Nephron (organoid): ENCODE results near the gene VAMP5.
A peak's percentile ranks its signal among the peaks of the same experiment; 100 is the strongest.
"Not testable (repeated sequence)": the region's sequence is repeated elsewhere in the genome, so short reads cannot be mapped to it uniquely, and the experiment has no call there.

ENCODE experiments used
- H3K27ac Mint-ChIP-seq, 3 experiments: 2 replicates each; pipeline ENCODE4 v1.8.0; 2020; ENCODE audit warnings: mixed read lengths in 3 of 3, mild to moderate bottlenecking in 2 of 3, moderate library complexity in 1 of 3
- H3K27me3 Mint-ChIP-seq: 2 replicates; pipeline ENCODE4 v1.8.0; 2021; ENCODE audit warnings: low read depth, mild to moderate bottlenecking, moderate library complexity, mixed read lengths
- H3K36me3 Mint-ChIP-seq: 2 replicates; pipeline ENCODE4 v1.8.0; 2020; ENCODE audit warnings: low read depth, mixed read lengths
- H3K4me1 Mint-ChIP-seq: 2 replicates; pipeline ENCODE4 v1.8.0; 2020; ENCODE audit warnings: mixed read lengths
- H3K4me3 Mint-ChIP-seq, 3 experiments: 2 replicates each; pipeline ENCODE4 v1.8.0; 2020; ENCODE audit warnings: mild to moderate bottlenecking in 3 of 3, mixed read lengths in 3 of 3, moderate library complexity in 2 of 3
- H3K9me3 Mint-ChIP-seq: 2 replicates; pipeline ENCODE4 v1.8.0; 2020; ENCODE audit warnings: mixed read lengths
- TF ChIP-seq, protein P1 (sequence below), 3 experiments: fragments of 200-600 bp; sonication (generic); IDR thresholded peaks; one replicate each; pipeline ENCODE4 v1.5.0; 2021; ENCODE audit warnings: antibody characterized with exemption in 3 of 3; ENCODE audit not compliant: unreplicated experiment in 3 of 3

Gene VAMP5

DNA sequence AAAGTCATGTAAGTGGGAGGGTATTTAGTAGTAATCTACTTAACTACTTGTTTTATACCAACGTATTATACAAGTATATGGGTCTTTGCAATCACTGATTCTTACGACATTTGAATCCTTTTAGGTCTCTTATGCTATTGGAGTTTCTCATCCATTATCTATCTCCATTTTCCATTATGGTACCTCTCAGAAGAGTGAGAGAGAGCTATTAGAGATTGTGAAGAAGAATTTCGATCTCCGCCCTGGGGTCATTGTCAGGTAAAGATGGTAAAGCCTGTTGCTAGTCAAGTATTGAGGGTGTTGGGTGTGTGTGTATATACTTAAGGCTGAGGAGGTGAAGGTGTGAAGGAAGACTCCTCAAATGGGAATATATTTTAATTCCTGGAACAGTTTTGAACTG lies 41.5 kb upstream of the VAMP5 start:
- H3K4me3 Mint-ChIP-seq = peak overlapping the region; percentile 34 to 94 (median 47)
- peak overlapping the region; percentile 11 to 25 (median 21) for H3K27ac Mint-ChIP-seq
- TF ChIP-seq, protein P1, sequence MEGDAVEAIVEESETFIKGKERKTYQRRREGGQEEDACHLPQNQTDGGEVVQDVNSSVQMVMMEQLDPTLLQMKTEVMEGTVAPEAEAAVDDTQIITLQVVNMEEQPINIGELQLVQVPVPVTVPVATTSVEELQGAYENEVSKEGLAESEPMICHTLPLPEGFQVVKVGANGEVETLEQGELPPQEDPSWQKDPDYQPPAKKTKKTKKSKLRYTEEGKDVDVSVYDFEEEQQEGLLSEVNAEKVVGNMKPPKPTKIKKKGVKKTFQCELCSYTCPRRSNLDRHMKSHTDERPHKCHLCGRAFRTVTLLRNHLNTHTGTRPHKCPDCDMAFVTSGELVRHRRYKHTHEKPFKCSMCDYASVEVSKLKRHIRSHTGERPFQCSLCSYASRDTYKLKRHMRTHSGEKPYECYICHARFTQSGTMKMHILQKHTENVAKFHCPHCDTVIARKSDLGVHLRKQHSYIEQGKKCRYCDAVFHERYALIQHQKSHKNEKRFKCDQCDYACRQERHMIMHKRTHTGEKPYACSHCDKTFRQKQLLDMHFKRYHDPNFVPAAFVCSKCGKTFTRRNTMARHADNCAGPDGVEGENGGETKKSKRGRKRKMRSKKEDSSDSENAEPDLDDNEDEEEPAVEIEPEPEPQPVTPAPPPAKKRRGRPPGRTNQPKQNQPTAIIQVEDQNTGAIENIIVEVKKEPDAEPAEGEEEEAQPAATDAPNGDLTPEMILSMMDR (IDR thresholded peaks at IDR 0.05; ENCODE audit: unreplicated experiment in 3 of 3) = no peak
- H3K4me1 Mint-ChIP-seq = peaks cover 49% of the 10 kb centered on the region
- no peaks in the 10 kb centered on the region for H3K9me3 Mint-ChIP-seq
- no peaks in the 10 kb centered on the region for H3K27me3 Mint-ChIP-seq
- H3K36me3 Mint-ChIP-seq = peaks cover 72% of the 10 kb centered on the region

DNA sequence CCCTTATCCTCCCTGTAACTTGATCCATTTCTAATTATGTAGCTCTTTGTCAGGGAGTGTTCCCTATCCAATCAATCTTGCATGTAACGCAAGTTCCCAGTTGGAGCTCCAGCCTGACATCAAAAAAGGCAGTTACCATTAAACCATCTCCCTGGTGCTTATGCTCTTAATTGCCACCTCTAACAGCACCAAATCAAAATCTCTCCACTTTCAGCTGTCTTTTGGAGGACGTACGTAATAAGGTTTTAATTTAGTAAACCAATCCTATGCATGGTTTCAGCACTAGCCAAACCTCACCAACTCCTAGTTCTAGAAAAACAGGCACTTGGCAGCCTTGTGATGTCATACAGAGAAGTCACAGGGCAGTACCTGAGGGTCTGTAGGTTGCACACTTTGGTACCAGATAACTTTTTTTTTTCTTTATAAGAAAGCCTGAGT lies 40.0 kb upstream of the VAMP5 start:
- not testable (repeated sequence) for H3K27me3 Mint-ChIP-seq
- peak overlapping the region; percentile 18 to 76 (median 46) for H3K27ac Mint-ChIP-seq

DNA sequence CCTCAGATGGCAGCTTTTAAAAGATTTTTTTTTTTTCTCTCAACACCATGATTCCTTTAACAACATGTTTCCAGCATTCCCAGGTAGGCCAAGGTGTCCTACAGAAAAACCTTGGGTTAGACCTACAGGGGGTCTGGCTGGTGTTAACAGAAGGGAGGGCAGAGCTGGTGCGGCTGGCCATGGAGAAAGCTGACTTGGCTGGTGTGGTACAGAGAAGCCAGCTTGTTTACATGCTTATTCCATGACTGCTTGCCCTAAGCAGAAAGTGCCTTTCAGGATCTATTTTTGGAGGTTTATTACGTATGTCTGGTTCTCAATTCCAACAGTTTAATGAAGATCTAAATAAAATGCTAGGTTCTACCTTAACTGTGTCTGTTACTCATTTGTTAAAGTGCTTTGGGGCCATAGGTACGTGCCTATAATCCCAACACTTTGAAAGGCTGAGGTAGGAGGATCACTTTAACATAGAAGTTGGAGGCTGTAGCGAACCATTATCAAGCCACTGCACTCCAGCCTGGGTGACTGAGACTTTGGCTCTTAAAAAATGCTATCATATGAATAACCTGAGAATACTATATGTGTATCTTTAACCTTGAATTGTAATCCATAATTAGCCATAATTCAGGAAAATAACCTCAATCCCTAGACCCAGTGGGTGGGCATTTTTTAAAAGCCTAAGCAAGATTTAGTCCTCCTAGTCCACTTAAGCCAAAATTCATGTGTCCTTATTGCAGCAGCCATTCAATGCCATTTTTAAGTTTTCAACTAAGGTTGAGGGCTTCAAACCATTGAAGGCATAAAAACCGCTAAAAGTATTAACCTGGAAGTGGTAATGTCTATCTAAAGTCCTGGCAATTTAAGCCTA lies 39.1 kb upstream of the VAMP5 start:
- not testable (repeated sequence) for H3K27ac Mint-ChIP-seq, H3K4me3 Mint-ChIP-seq

More for the DNA sequence above, 40.0 kb upstream of the VAMP5 start:
- not testable (repeated sequence) for H3K9me3 Mint-ChIP-seq
- Mint-ChIP-seq H3K4me1 (peaks cover 54% of the 10 kb centered on the region), H3K4me3 (peak overlapping the region; percentile 18 to 47 (median 24)), H3K36me3 (peaks cover 79% of the 10 kb centered on the region)

DNA sequence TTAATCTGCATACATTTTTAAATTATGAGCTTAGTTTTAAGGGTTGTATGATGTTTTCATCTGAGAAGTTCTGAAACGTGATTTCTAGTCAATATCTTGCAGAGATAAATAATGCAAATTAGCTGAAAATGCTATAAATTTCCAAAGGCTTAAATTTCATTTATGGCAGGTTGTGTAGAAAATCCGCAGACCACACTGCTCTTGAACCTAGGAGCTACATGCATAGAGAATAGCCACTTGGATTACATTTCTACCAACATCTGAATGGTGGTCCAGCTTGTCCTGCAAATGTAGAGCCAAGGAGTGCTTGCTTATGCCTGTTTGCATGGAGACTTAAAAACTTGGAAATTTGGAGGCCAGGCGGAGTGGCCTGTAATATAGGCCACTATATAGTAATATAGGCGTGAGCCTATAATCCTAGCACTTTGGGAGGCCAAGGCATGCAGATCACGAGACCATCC lies 38.4 kb upstream of the VAMP5 start:
- no peak overlapping the region for H3K27ac Mint-ChIP-seq
- H3K9me3 Mint-ChIP-seq = no peaks in the 10 kb centered on the region
- H3K4me3 Mint-ChIP-seq = no peak overlapping the region
- peaks cover 53% of the 10 kb centered on the region for H3K4me1 Mint-ChIP-seq
- H3K27me3 Mint-ChIP-seq = no peaks in the 10 kb centered on the region
- TF ChIP-seq, protein P1 (IDR thresholded peaks at IDR 0.05; ENCODE audit: unreplicated experiment in 3 of 3) = no peak
- peaks cover 82% of the 10 kb centered on the region for H3K36me3 Mint-ChIP-seq

More for the DNA sequence above, 39.1 kb upstream of the VAMP5 start:
- not testable (repeated sequence) for H3K27me3 Mint-ChIP-seq, H3K9me3 Mint-ChIP-seq
- Mint-ChIP-seq H3K4me1 (peaks cover 57% of the 10 kb centered on the region), H3K36me3 (peaks cover 83% of the 10 kb centered on the region)

DNA sequence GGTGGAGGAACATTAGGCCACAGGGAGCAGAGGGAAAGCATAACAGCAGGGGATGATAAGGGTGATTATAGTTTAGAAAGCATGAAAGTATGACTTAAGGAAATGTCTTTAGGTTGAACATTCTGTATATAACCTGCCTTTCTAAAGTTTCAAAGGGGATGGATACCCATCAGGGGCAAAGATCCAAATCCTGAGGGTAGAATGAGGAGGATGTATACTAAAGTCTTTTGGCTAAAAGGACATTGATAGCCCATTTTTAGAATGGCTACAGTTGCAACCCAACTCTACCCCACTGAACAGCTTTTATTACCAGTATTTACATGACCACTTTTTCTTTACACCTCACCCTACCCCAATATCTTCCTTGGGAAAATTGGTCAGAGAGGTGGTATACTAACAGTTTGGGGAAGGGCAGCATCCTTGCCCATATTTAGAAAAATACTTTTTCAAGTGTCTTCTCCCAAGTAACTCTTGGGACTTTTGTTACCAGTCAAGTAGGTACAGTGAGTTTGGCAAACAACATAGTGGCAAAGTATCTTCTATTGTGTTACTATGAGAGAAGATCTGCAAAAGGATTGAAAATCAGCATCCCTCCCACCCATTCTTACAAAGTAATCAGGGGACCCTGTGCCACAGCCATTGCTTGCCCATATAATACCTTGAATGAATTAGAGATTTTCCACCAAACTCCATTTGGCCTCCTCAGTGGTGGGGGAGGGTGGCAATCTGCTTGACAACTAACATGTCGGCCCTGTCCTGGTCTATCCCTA lies 37.0 kb upstream of the VAMP5 start:
- peaks cover 82% of the 10 kb centered on the region for H3K36me3 Mint-ChIP-seq
- H3K4me1 Mint-ChIP-seq = peaks cover 38% of the 10 kb centered on the region
- H3K27ac Mint-ChIP-seq = peak overlapping the region in 2 of 3 experiments; percentile 8 to 18
- H3K9me3 Mint-ChIP-seq = no peaks in the 10 kb centered on the region
- no peak overlapping the region for H3K4me3 Mint-ChIP-seq
- H3K27me3 Mint-ChIP-seq = no peaks in the 10 kb centered on the region
- TF ChIP-seq, protein P1 (IDR thresholded peaks at IDR 0.05; ENCODE audit: unreplicated experiment in 3 of 3) = no peak

DNA sequence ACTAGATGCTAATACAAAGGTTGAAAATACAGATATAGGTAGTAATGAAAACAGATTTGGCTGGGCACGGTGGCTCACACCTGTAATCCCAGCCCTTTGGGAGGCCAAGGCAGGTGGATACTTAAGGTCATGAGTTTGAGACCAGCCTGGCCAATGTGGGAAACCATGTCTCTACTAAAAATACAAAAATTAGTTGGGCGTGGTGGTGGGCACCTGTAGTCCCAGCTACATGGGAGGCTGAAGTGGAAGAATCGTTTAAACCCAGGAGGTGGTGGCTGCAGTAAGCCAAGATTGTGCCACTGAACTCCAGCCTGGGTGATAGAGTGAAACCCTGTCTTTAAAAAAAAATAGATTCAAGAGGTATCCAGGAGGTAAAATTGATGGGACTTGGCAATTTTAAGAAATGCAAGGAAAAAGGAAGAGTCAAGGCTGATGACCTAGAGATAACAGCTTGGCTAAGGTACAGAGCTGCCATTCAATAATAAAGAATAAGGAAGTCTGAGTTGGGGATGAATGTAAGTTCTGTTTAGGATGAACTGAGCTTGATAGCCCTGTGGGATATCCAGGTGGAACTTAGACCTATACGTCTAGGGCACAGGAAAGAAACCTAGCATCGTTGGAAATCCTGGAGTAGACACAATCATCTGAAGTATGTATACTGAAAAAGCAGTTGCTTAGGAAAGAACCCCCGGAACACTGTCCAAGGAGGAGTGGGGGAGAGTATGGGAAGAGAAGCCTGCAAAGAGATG lies 36.2 kb upstream of the VAMP5 start:
- Mint-ChIP-seq H3K4me3 (no peak overlapping the region), H3K4me1 (peaks cover 31% of the 10 kb centered on the region), H3K9me3 (no peaks in the 10 kb centered on the region), H3K36me3 (peaks cover 78% of the 10 kb centered on the region), H3K27ac (peak overlapping the region; percentile 37 to 77 (median 73)), H3K27me3 (no peaks in the 10 kb centered on the region)
- TF ChIP-seq, protein P1 (IDR thresholded peaks at IDR 0.05; ENCODE audit: unreplicated experiment in 3 of 3) = no peak
